NB4 (cell line): ENCODE measurements around the gene ZBTB7B.

Source experiments
- MAX ChIP-seq: IDR thresholded peaks from 2 replicates; pipeline ENCODE4 v1.6.1; 2011; ENCODE audit warnings: low read depth, low read length
- POLR2A ChIP-seq: IDR thresholded peaks from 2 replicates; pipeline ENCODE4 v1.6.1; 2011; ENCODE audit warnings: mild to moderate bottlenecking; ENCODE audit not compliant: insufficient read length; ENCODE audit errors: extremely low read depth
- TF ChIP-seq, protein P1 (sequence below): IDR thresholded peaks from one replicate; pipeline ENCODE4 v1.5.1; 2012; ENCODE audit warnings: low read depth, low read length

- TF ChIP-seq, protein P1, sequence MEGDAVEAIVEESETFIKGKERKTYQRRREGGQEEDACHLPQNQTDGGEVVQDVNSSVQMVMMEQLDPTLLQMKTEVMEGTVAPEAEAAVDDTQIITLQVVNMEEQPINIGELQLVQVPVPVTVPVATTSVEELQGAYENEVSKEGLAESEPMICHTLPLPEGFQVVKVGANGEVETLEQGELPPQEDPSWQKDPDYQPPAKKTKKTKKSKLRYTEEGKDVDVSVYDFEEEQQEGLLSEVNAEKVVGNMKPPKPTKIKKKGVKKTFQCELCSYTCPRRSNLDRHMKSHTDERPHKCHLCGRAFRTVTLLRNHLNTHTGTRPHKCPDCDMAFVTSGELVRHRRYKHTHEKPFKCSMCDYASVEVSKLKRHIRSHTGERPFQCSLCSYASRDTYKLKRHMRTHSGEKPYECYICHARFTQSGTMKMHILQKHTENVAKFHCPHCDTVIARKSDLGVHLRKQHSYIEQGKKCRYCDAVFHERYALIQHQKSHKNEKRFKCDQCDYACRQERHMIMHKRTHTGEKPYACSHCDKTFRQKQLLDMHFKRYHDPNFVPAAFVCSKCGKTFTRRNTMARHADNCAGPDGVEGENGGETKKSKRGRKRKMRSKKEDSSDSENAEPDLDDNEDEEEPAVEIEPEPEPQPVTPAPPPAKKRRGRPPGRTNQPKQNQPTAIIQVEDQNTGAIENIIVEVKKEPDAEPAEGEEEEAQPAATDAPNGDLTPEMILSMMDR: no peak
- no peak for TF ChIP-seq POLR2A
- no peak for TF ChIP-seq MAX
These were observed 8.4 kb upstream of the ZBTB7B start for GRCh38 chr1:154994269-154994587.
